GM23338 (cell line): ENCODE data around the gene NEU2. TPM values are rescaled to one million over a fixed set of nuclear protein-coding genes. Genes with fewer than 3 reads are reported as not detected.

Source experiments
- ATAC-seq: fragments of 200-7000 bp; cut with Tn5 transposase; 3 replicates; pipeline ENCODE4 v1.9.1; 2020
- DNase-seq: peaks from one replicate; pipeline ENCODE4 v3.0.0-alpha.2; 2015; ENCODE audit warnings: low spot score
- H2AFZ ChIP-seq: fragments of 200-600 bp; sonication (generic); 2 replicates; pipeline ENCODE4 v1.8.0; 2016; ENCODE audit warnings: antibody characterized with exemption, mild to moderate bottlenecking, moderate library complexity
- H3F3A ChIP-seq: fragments of 200-600 bp; sonication (generic); replicated peaks from 2 replicates; pipeline ENCODE4 v1.8.0; 2017; ENCODE audit warnings: antibody characterized with exemption, mixed run types, low read depth
- H3K27ac ChIP-seq: fragments of 200-600 bp; sonication (generic); 2 replicates; pipeline ENCODE4 v1.6.1; 2016; ENCODE audit warnings: low read depth
- H3K27me3 ChIP-seq: fragments of 200-600 bp; sonication (generic); 2 replicates; pipeline ENCODE4 v1.8.0; 2016; ENCODE audit warnings: mild to moderate bottlenecking, mixed run types, moderate library complexity; ENCODE audit not compliant: insufficient read depth
- H3K36me3 ChIP-seq: fragments of 200-600 bp; sonication (generic); 2 replicates; pipeline ENCODE4 v1.8.0; 2016; ENCODE audit warnings: mild to moderate bottlenecking; ENCODE audit not compliant: insufficient read depth
- H3K4me1 ChIP-seq: fragments of 200-600 bp; sonication (generic); 2 replicates; pipeline ENCODE4 v1.8.0; 2016; ENCODE audit warnings: mild to moderate bottlenecking, moderate library complexity; ENCODE audit not compliant: insufficient read depth
- H3K4me2 ChIP-seq: fragments of 200-600 bp; sonication (generic); 2 replicates; pipeline ENCODE4 v1.7.1; 2017; ENCODE audit warnings: mixed run types
- H3K4me3 ChIP-seq: fragments of 200-600 bp; sonication (generic); 2 replicates; pipeline ENCODE4 v1.6.1; 2016; ENCODE audit warnings: mixed run types
- H3K79me2 ChIP-seq: fragments of 200-600 bp; sonication (generic); replicated peaks from 2 replicates; pipeline ENCODE4 v1.8.0; 2017; ENCODE audit warnings: mild to moderate bottlenecking; ENCODE audit not compliant: insufficient read depth
- H3K9me2 ChIP-seq: fragments of 200-600 bp; sonication (generic); 2 replicates; pipeline ENCODE4 v1.8.0; 2017; ENCODE audit not compliant: insufficient read depth
- H4K20me1 ChIP-seq: fragments of 200-600 bp; sonication (generic); replicated peaks from 2 replicates; pipeline ENCODE4 v1.8.0; 2017; ENCODE audit warnings: mild to moderate bottlenecking; ENCODE audit not compliant: insufficient read depth
- H3K27ac Mint-ChIP-seq: 2 replicates; pipeline ENCODE4 v1.8.0; 2020; ENCODE audit warnings: inconsistent platforms, mild to moderate bottlenecking, moderate library complexity, mixed read lengths
- H3K27me3 Mint-ChIP-seq: 3 replicates; pipeline ENCODE4 v1.8.0; 2022; ENCODE audit warnings: low read depth, mild to moderate bottlenecking, moderate library complexity, mixed read lengths, inconsistent platforms; ENCODE audit not compliant: insufficient read depth, poor library complexity
- H3K36me3 Mint-ChIP-seq: 3 replicates; pipeline ENCODE4 v1.8.0; 2021; ENCODE audit warnings: low read depth, mild to moderate bottlenecking, inconsistent platforms, moderate library complexity, mixed read lengths
- H3K4me1 Mint-ChIP-seq: 3 replicates; pipeline ENCODE4 v1.8.0; 2020; ENCODE audit warnings: mild to moderate bottlenecking, inconsistent platforms, mixed read lengths
- H3K4me3 Mint-ChIP-seq: 3 replicates; pipeline ENCODE4 v1.8.0; 2021; ENCODE audit warnings: moderate library complexity, mild to moderate bottlenecking, inconsistent platforms, mixed read lengths
- H3K9me3 Mint-ChIP-seq: 3 replicates; pipeline ENCODE4 v1.8.0; 2020; ENCODE audit warnings: moderate library complexity, mild to moderate bottlenecking, inconsistent platforms, mixed read lengths
- EZH2phosphoT487 ChIP-seq: fragments of 200-600 bp; sonication (generic); IDR thresholded peaks from one replicate; pipeline ENCODE4 v1.8.1; 2018; ENCODE audit warnings: antibody characterized with exemption; ENCODE audit not compliant: unreplicated experiment
- JUNB ChIP-seq: IDR thresholded peaks from one replicate; pipeline ENCODE4 v1.6.1; 2016; ENCODE audit warnings: antibody characterized with exemption; ENCODE audit not compliant: unreplicated experiment
- POLR2AphosphoS5 ChIP-seq: IDR thresholded peaks from 2 replicates; pipeline ENCODE4 v1.6.1; 2016; ENCODE audit warnings: antibody characterized with exemption, low read depth
- REST ChIP-seq: IDR thresholded peaks from one replicate; pipeline ENCODE4 v1.6.1; 2018; ENCODE audit warnings: antibody characterized with exemption; ENCODE audit not compliant: unreplicated experiment
- STAT1 ChIP-seq: IDR thresholded peaks from one replicate; pipeline ENCODE4 v1.6.1; 2016; ENCODE audit warnings: antibody characterized with exemption; ENCODE audit not compliant: unreplicated experiment
- ZNF114 ChIP-seq: fragments of 250-450 bp; sonication (Bioruptor Pico); IDR thresholded peaks from 2 replicates; pipeline ENCODE4 v1.5.0; 2020; ENCODE audit warnings: mild to moderate bottlenecking, moderate library complexity
- ZNF462 ChIP-seq: fragments of 250-450 bp; sonication (Bioruptor Pico); IDR thresholded peaks from 2 replicates; pipeline ENCODE4 v1.5.0; 2020; ENCODE audit warnings: mild to moderate bottlenecking, moderate library complexity
- polyA plus RNA-seq: library from polyadenylated mRNA; unstranded; fragments of >200 nt; fragmentation: Nextera tagmentation; extraction: Ambion mirVana; gene quantifications from 2 replicates; pipeline ENCODE4 v1.2.1, GENCODE V29; 2016
- total RNA-seq: library from RNA; depleted of rRNA; stranded (reverse); fragments of >200 nt; shearing (Covaris generic); gene quantifications from 2 replicates; pipeline ENCODE4 v1.2.3, GENCODE V29; 2014

Gene NEU2
- total and polyA plus RNA-seq, 2 experiments from 2014 or later, result not detected

GRCh38 chr2:232994446-232994845 is 38.0 kb upstream of the NEU2 start:
- ATAC-seq (no peak), DNase-seq (no peak)
- no peak overlapping the region for H3K4me2 ChIP-seq
- H3K9me2 ChIP-seq, result no peaks in the 10 kb centered on the region
- H3K27me3 ChIP-seq, result no peaks in the 10 kb centered on the region
- no peaks in the 10 kb centered on the region for H3F3A ChIP-seq
- H3K27ac ChIP-seq, result no peak overlapping the region
- no peaks in the 10 kb centered on the region for H3K36me3 ChIP-seq
- no peak for TF ChIP-seq STAT1
- no peak for TF ChIP-seq ZNF114
- TF ChIP-seq REST, result no peak
- no peak for TF ChIP-seq ZNF462
- TF ChIP-seq JUNB, result no peak
- TF ChIP-seq EZH2phosphoT487, result no peak
- no peak for TF ChIP-seq POLR2AphosphoS5
- no peaks in the 10 kb centered on the region; the same call in 2 of the 3 replicates for H3K9me3 Mint-ChIP-seq
- H3K27ac Mint-ChIP-seq, result no peak overlapping the region
- H3K27me3 Mint-ChIP-seq, result peaks cover 3% of the 10 kb centered on the region
- H2AFZ ChIP-seq, result no peak overlapping the region
- H3K4me1 Mint-ChIP-seq, result no peaks in the 10 kb centered on the region; the same call in 2 of the 3 replicates
- H3K79me2 ChIP-seq, result no peaks in the 10 kb centered on the region
- H4K20me1 ChIP-seq, result no peaks in the 10 kb centered on the region
- H3K4me3 Mint-ChIP-seq, result no peak overlapping the region
- no peaks in the 10 kb centered on the region for H3K36me3 Mint-ChIP-seq
- no peaks in the 10 kb centered on the region for H3K4me1 ChIP-seq
- H3K4me3 ChIP-seq, result no peak overlapping the region
